ENCODE measurements around the gene KIF7.
"Not testable (repeated sequence)": the region's sequence is repeated elsewhere in the genome, so short reads cannot be mapped to it uniquely, and the experiment has no call there.

KIF7 gene, protein sequence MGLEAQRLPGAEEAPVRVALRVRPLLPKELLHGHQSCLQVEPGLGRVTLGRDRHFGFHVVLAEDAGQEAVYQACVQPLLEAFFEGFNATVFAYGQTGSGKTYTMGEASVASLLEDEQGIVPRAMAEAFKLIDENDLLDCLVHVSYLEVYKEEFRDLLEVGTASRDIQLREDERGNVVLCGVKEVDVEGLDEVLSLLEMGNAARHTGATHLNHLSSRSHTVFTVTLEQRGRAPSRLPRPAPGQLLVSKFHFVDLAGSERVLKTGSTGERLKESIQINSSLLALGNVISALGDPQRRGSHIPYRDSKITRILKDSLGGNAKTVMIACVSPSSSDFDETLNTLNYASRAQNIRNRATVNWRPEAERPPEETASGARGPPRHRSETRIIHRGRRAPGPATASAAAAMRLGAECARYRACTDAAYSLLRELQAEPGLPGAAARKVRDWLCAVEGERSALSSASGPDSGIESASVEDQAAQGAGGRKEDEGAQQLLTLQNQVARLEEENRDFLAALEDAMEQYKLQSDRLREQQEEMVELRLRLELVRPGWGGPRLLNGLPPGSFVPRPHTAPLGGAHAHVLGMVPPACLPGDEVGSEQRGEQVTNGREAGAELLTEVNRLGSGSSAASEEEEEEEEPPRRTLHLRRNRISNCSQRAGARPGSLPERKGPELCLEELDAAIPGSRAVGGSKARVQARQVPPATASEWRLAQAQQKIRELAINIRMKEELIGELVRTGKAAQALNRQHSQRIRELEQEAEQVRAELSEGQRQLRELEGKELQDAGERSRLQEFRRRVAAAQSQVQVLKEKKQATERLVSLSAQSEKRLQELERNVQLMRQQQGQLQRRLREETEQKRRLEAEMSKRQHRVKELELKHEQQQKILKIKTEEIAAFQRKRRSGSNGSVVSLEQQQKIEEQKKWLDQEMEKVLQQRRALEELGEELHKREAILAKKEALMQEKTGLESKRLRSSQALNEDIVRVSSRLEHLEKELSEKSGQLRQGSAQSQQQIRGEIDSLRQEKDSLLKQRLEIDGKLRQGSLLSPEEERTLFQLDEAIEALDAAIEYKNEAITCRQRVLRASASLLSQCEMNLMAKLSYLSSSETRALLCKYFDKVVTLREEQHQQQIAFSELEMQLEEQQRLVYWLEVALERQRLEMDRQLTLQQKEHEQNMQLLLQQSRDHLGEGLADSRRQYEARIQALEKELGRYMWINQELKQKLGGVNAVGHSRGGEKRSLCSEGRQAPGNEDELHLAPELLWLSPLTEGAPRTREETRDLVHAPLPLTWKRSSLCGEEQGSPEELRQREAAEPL (N-terminal part only)

DNA sequence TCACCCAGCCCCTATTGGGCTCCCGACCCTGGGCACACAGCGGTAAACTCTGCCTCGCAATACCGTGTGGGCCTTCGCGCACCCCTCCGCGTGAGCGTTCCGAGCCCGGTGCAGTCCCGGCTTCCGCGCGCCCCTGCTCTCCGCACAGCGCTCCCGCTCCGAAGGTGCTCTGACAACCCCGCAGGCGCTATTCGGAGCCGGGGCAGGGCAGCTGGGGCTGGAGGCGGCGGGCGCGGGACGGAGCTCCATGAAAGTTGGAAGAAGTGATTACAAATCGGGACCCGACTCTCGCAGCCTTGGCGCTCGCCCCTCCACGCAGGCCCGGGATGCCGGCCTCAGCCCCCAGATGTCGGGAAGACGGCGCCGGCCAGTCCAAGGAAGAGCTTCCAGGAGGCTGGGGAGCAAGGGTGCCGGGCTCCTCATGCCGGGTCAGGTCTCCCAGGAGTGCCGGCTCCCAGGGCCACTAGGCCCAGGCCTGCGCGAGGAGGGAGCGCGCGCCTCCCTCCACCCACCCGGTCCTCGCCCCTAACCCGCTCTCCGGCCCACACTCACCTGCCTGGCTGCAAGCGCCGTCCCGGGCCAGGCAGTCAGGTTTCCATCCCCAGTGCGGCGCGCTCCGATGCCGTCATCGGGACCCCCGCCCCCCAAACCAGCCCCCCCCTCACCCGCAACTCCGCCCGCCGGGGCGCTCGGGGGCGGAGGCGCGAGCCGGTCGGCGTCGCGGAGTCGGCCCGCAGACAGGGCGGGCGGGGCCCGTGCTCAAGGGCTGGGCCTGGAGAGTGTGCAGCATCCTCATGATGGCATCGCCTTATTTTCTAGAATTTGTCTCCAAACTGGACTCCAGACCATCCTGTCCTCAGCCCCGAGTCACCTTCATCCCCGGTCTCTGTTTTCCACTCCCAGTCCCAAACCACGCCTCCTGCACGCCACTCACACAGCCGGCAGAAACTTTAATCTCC lies at the start of gene KIF7:
TSS of gene KIF7 (minus strand) at position 621 of the 959 bp plus-strand sequence. CDS start 2,537 bp downstream, outside the sequence.
- no peak for DNase-seq

DNA sequence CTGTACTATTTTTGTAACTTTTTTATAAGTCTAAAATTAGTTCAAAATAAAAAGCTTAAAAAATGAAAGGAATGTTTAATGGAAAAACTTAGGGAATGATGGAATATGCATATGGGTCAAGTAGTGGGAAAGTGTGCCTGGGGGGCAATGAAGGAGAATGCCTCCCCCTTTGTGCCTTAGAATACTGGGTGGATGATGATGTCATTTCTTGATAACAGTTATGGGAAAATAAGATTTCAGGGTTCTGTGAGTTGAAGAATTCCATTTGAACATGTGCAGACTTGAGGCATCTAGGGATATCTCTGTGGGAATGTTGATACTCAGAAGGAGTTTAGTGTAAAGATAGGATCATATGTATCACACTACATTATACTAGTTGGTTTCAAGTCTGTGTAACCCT lies 49.1 kb upstream of the KIF7 start:
- DNase-seq, result no peak

DNA sequence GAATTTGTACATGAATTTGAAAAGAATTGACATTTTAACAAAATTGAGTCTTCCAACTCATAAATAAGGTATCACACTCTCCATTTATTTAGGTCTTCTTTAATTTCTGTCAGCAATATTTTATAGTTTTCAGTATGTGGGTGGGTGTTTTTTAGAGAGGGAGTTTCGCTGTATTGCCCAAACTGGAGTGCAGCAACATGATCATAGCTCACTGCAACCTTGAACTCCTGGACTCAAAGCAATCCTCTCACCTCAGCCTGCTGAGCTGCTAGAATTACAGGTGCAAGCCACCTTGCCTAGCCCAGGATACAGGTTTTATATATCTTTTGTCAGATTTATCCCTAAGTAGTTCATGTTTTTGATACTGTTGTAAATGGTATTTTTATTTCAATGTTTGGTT lies 39.9 kb upstream of the KIF7 start:
- no peak for DNase-seq

DNA sequence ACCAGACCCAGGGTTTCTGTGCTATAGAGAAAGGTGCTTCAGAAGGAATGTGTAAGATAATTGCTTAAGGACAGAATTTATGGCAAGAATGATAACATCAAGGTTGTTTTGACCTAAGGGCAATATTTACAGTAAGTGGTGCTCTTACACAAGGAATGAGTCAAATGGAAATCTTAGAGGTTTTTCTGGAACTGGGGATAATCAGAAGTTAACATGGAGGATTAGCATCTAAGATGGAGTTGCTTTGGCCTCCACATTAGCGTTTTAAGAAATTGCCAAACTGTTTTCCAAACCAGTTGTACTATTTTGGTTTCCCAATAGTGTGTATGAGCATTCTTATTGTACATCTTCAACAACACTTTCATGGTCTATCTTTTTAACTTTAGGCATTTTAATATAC lies 38.4 kb upstream of the KIF7 start:
- no peak for DNase-seq

DNA sequence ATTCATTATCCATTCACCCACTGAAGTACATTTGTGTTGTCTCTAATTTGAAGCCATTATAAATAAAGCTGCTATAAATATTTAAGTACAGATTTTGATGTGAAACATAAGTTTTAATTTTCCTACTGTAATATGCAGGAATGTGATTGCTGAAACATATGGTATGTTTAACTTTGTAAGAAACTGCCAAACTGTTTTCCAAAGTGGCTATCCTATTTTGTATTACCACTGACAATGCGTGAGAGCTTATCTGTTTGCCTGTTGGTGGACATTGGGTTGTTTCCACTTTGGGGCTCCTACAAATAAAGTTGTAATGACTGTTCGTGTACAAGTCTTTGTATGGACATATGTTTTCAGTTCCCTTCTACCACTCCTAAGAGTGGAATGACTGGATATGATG lies 37.8 kb upstream of the KIF7 start:
- DNase-seq, result no peak

DNA sequence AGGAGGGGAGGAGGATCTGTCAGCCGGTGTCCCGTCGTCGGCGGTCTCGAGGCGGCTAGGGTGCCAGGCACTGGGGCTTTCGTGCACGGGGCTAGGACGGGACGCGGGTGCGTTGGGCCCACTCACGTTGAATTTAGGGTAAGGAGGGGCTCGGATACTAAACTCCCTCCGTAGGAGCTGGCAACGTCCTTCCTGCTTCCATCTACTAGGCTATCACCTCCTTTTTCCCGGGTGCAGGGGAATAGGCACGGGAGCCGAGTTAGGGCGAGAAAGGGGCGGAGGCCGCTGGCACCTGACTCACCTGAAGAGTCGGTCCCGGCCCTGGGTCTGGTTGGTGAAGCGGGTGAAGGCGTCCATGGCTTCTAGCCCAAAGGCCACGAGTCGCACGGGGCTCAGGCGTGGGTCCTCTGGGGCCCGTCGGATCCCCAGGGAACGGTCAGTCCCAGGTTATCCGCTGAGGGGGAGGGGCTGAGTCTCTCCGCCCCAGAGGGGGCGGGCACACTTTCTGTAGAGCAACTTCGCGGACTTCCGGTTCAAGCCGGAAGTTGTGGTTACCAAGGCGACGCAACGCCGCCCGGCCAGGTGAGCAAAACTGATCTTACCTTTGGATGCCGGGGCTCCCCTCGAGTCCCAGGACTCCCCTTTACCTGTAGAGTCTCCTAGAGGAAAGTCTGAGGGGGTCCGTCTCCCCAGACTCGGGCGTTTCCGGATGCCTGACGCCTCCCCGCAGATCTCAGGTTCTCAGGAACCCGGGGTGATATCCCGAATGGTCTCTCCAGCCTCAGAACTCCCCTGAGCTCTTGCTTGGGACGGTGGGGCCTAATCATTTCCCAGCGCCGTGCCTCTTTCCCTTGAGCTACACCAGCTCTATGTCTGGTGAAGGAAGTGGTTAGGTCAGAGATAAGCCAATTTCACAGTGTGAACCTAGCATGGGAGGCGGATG lies 35.3 kb upstream of the KIF7 start, which contains the start of the genes PEX11A and WDR93:
TSS of gene PEX11A (minus strand) at position 479 of the 943 bp plus-strand sequence. CDS start at position 357, 122 bp downstream.
TSS of gene WDR93 (plus strand) at position 536 of the 943 bp plus-strand sequence. CDS start 10,936 bp downstream, outside the sequence.
- peak; percentile 80 for DNase-seq

DNA sequence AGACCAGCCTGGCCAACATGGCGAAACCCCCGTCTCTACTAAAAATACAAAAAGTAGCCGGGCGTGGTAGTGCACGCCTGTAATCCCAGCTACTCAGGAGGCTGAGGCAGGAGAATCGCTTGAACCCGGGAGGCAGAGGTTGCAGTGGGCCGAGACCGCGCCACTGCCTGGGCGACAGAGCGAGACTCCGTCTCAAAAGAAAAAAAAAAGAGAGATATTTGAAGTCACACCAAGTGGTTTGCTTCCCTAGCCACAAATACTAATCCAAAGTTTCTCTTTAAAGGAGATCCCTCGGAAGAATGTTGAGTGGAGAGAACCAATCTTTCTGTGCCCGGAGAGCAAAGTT lies 34.6 kb upstream of the KIF7 start:
- DNase-seq, result not testable (repeated sequence)

DNA sequence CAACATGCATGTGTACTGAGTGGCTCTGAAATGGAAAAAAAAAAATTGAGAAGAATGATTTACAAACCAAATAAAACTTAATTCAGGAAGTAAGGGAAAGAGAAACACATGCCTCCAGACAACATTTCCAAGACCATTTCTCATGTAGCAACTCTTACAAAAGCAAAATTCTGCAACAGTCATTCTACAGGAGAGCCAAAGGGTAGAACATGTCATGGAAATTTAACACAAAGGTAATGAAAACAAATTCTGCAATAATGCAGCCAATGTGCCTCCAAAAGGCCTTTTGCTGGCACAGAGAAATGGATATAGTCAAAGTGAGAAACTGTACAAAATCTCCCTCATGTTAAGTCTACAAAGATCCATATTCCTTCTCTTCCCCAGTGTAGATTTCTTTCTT lies 31.3 kb upstream of the KIF7 start:
- DNase-seq, result no peak

DNA sequence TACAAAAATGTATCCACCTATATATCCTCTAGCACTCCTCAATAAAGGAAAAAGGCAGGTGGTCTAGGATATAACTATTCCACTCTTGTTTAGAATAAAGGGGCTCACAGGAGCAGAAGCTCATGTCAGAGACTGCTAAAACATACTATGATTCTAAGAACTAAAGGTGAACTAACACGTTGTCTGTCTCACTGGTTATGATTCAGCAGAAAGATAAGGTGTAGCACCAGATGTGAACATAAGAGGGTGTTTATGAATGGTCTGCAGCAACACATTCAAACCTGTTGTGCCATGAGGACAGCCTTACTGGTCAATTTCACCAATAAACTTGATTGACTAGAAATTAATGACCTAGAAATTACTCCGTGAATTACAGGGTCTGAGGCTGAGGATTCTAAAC lies 30.7 kb upstream of the KIF7 start:
- DNase-seq, result no peak

DNA sequence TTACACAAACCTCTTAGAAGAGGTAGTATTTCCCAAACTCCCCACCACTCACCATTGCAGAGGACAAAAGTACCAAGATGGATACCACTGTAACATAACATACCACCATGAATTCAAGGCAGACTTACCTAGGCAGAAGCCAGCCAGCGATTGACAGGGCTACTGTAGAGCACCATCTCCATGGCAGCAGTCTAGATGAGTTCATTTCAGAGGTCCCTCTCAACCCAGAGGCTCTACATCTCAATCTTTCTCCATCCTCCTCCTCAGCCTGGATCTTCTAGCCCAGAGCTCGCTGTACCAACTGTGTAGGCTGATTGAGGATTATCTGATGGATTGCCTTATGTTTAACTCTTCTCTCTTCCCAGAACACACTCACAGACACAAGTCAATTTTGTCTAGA lies 25.9 kb upstream of the KIF7 start:
- DNase-seq, result no peak

DNA sequence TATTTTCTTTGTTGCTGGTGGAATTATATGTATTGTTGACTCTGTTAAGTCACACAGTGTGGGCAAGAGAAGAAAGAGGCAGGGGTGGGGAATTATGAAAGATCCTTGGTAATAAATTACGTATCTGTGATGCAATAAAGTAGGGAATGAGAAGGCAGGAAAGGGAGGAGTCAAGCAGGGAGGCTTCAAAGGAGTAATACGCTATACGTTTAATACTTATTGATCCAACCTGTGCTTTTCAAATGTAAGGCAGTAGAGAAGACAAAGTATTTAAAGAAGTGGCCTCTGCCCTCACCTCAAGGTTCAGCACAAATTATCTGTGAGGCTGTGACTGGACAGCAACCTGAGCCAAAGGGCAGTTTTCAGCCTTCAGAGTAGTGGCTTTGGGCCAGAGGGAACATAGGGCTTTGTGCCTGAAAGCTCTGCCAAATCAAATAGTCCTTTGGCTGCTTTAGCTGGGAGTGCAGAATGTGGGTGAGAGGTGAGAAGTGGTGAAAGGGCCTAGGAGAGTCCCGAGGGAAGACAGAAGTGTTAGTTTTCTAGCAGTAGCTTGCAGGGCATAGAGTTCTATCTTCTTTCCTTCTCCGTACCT lies 25.1 kb upstream of the KIF7 start:
- no peak for DNase-seq

DNA sequence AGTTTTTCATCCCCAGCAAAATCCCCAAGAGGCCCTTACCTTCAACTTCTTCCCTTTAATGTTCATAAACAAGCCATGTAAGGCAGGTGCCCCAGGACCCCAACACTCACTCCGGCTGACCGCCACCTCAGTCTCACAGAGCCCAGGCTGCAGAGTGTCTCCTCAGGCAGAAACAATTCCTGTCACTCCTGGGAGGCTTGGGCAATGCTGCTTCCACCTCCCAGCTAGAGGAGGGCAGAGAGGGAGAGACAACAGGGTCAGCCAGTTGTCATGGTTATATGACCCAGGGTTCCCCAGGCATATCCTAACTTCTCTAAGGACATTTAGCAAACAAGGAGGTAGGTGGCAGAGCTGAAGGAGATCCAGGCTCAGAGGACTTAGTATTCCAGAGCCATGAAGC lies 23.9 kb upstream of the KIF7 start, which contains the start of gene PLIN1:
TSS of gene PLIN1 (minus strand) at position 156 of the 400 bp plus-strand sequence. CDS start 1,878 bp downstream, outside the sequence.
- DNase-seq, result no peak

DNA sequence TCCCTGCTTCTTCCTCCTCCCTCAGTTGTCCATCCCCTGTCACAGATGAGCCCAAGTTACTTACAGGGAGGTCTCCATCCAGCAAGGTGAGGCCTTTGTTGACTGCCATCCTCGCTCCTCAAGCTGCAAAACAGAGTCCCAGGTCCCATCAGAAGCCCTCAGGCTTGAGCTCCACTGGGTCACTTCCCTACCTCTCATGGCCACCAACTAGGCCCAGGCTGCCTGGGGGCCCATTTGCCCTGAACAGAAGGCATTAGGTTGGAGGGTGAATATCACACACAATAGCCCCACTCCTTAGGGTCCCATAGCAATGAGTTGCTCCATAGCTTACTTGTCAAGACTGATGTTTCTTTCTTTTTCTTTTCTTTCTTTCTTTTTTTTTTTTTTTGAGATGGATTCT lies 22.1 kb upstream of the KIF7 start:
- DNase-seq, result no peak

DNA sequence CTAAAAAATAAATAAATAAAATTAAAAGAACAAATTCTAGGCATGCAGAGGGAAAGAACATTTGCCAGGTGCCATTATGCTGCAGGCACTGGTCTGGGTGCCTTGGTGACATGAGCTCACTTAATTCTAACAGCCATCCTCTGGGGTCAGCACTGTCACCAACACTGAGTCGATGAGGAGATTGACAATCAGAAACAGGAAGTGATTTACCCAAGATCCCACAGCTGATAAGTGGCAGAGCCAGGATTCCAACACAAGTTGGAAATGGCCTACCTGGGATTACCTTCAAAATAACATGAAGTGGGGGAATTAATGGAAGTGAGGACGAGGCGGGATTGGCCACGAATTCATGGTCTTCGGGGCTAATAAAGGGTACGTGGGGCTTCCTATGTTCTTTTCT lies 20.3 kb upstream of the KIF7 start:
- DNase-seq, result no peak

DNA sequence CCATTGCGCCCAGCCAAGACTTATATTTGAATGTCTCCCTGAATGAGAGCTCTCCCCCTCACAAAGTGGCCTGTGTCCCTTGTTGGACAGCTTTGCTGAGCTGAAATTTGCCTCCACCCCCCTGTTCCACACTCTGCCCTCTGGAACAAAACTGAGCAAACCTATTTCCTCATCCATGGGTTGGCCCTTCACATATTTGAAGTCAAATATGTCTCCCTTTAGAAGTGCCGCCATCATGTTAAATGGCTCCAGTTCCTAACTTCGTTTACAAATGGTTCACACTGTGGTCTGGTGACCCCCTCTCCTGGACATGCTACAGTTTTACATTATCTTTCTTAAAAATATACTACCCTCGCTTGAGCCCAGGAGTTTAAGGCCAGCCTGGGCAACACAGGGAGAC lies 19.3 kb upstream of the KIF7 start:
- DNase-seq, result no peak

DNA sequence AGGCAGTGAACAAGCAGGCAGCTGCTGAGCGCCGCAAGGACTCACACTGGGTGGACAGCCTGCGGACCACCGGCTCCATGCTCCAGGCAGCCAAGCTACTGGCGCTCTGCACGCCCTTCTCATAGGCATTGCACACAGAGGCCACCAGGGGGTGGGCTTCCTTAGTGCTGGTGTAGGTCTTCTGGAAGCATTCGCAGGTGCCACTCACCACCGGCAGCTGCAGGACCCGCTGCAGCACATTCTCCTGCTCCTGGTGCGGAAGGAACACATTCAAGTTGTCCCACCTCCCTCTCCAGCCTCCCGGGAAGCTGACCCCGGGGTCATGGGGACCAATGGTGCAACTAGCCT lies 17.9 kb upstream of the KIF7 start:
- no peak for DNase-seq

DNA sequence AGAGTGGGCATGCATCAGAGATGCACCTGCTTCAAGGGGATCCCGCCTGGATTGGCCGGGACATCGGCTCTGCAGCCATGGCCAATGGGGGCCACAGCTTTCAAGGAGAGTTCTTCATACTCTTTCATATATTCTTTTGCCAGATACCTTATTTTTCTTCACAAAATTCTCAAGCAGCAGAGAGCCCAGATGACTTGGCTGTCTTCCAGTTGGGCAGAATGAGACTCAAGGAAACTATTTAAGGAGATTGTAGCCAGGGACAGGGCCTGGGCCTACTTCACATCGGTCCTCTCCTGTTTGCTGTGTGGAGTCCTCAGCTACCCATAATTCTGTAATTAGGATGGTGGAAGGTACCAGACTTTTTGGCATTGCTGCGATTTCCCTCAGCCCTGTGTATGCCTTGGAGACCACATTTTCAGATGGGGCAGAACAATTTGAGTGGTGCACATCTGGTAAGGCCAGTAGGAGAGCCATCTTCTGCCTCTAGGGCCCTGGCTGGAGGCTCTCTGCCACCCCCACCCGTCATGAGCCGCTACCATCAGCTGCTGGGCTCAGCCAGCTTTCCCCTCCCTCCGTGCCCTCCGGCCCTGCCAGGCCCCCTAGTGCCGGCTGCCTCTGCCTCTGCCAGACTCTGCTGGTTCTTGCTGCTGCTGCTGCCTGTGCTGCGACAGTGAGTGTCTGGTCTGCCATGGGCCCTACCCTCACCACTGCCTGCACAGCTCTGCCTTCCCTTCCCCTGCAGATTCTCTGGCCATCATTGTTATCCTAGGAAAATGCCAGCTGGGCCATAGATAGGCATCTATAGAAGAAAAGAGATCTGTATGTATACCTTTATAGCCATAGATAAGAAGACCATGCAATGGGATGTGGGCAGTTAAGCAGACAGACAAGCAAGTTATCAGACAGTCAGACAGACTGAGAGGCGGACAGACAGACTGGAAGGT lies 17.2 kb upstream of the KIF7 start:
- no peak for DNase-seq

DNA sequence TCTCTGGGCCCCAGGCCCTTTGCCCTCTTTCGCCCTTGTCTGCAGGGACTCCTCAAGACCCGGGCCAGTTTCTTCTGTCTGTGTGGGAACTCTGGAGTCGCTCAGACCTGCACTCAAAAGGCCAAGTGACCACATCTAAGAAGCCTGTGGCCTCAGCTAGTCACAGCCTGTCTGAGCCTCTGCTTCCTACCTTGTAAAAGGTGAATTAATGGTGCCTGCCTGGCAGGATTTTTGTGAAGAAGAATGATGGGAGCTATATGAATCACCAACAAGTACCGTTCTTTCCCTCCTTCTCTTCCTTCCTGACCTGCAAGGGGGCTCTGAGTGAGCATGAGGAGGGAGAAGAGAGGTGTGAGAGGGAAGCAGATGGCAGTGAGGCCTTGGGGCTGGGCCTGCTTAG lies 16.4 kb upstream of the KIF7 start:
- no peak for DNase-seq

Data from CD4-positive, alpha-beta T cell treated with Interferon gamma for 1 hour (primary cell).